Pons (tissue), 1 donor: ENCODE data around the gene RBM14.
A peak's percentile ranks its signal among the peaks of the same experiment; 100 is the strongest.
"Not testable (repeated sequence)": the region's sequence is repeated elsewhere in the genome, so short reads cannot be mapped to it uniquely, and the experiment has no call there.

Source experiments
- DNase-seq: peaks from one replicate; pipeline ENCODE4 v3.0.0-alpha.2; 2016; ENCODE audit warnings: low spot score

The RBM14 gene

GRCh38 chr11:66632952-66633351 lies 16.5 kb downstream of the RBM14 start:
- DNase-seq: no peak

GRCh38 chr11:66636411-66636810 lies 20.0 kb downstream of the RBM14 start:
- DNase-seq: no peak

- DNase-seq: no peak
Measured at GRCh38 chr11:66637557-66638176, 21.2 kb downstream of the RBM14 start.

GRCh38 chr11:66638177-66639065 lies 22.0 kb downstream of the RBM14 start, which contains the start of gene RBM4:
TSS of gene RBM4 (plus strand) at chr11:66638703. CDS start at chr11:66639712, 1,009 bp downstream.
- peak; percentile 100 for DNase-seq

- DNase-seq: peak; percentile 60
Measured at GRCh38 chr11:66639066-66639813, 22.8 kb downstream of the RBM14 start.

- not testable (repeated sequence) for DNase-seq
Measured at GRCh38 chr11:66639814-66640340, 23.4 kb downstream of the RBM14 start.

GRCh38 chr11:66641834-66642233 lies 25.4 kb downstream of the RBM14 start:
- no peak for DNase-seq

- DNase-seq: no peak
Measured at GRCh38 chr11:66643745-66644437, 27.5 kb downstream of the RBM14 start.

GRCh38 chr11:66646828-66647227 lies 30.4 kb downstream of the RBM14 start:
- no peak for DNase-seq

GRCh38 chr11:66649903-66650302 lies 33.5 kb downstream of the RBM14 start:
- no peak for DNase-seq

- no peak for DNase-seq
Measured at GRCh38 chr11:66651016-66651415, 34.6 kb downstream of the RBM14 start.

GRCh38 chr11:66652651-66653050 lies 36.2 kb downstream of the RBM14 start:
- DNase-seq: no peak

- no peak for DNase-seq
Measured at GRCh38 chr11:66653123-66653522, 36.7 kb downstream of the RBM14 start.

GRCh38 chr11:66659763-66660162 lies 43.3 kb downstream of the RBM14 start:
- DNase-seq: no peak

GRCh38 chr11:66663741-66664296 lies 47.4 kb downstream of the RBM14 start:
- DNase-seq: no peak

GRCh38 chr11:66665369-66665768 lies 48.9 kb downstream of the RBM14 start:
- DNase-seq: no peak

- no peak for DNase-seq
Measured at GRCh38 chr11:66670816-66671215, 54.4 kb downstream of the RBM14 start.

- no peak for DNase-seq
Measured at GRCh38 chr11:66674964-66675602, 58.7 kb downstream of the RBM14 start.

- no peak for DNase-seq
Measured at GRCh38 chr11:66676282-66676919, 60.0 kb downstream of the RBM14 start.
